Measurements from ENCODE around the gene MRTFA.

The MRTFA gene

DNA sequence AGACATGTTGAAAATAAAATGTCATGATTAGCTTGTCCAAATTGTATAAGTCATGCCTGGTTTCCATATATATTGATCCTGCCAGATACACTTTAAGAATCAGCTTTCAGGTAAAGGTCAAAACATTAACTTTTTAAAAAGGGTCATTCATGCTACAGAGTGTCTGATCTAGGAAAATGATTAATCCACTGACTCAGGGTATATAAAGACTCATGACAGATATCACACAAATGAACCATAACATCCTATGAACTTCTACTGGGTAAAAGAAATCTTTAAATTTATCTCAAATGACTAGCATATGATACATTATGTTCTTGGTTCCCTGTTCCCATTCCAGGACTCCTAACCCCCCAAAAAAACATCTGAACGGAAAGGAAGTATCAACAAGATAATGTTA is 11.7 kb downstream of the MRTFA start:
- H3K4me1 ChIP-seq = no peaks in the 10 kb centered on the region
- H3K79me2 ChIP-seq = peaks cover 18% of the 10 kb centered on the region
- no peaks in the 10 kb centered on the region for H3K27me3 ChIP-seq (ENCODE audit: control insufficient read depth, insufficient read depth, low read length)
- H3K9ac ChIP-seq = no peak overlapping the region
- no peak overlapping the region for H3K4me2 ChIP-seq (ENCODE audit: low read length)
- H2AFZ ChIP-seq = no peak overlapping the region
- H3K9me3 ChIP-seq (ENCODE audit: control insufficient read depth, low read length) = no peaks in the 10 kb centered on the region
- no peaks in the 10 kb centered on the region for H3K36me3 ChIP-seq (ENCODE audit: control insufficient read depth, insufficient read depth, low read length)
- TF ChIP-seq, protein P1, sequence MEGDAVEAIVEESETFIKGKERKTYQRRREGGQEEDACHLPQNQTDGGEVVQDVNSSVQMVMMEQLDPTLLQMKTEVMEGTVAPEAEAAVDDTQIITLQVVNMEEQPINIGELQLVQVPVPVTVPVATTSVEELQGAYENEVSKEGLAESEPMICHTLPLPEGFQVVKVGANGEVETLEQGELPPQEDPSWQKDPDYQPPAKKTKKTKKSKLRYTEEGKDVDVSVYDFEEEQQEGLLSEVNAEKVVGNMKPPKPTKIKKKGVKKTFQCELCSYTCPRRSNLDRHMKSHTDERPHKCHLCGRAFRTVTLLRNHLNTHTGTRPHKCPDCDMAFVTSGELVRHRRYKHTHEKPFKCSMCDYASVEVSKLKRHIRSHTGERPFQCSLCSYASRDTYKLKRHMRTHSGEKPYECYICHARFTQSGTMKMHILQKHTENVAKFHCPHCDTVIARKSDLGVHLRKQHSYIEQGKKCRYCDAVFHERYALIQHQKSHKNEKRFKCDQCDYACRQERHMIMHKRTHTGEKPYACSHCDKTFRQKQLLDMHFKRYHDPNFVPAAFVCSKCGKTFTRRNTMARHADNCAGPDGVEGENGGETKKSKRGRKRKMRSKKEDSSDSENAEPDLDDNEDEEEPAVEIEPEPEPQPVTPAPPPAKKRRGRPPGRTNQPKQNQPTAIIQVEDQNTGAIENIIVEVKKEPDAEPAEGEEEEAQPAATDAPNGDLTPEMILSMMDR (IDR thresholded peaks at IDR 0.05) = no peak
- no peak overlapping the region for H3K4me3 ChIP-seq (ENCODE audit: low read depth, low read length)
- H3K27ac ChIP-seq = no peak overlapping the region

DNA sequence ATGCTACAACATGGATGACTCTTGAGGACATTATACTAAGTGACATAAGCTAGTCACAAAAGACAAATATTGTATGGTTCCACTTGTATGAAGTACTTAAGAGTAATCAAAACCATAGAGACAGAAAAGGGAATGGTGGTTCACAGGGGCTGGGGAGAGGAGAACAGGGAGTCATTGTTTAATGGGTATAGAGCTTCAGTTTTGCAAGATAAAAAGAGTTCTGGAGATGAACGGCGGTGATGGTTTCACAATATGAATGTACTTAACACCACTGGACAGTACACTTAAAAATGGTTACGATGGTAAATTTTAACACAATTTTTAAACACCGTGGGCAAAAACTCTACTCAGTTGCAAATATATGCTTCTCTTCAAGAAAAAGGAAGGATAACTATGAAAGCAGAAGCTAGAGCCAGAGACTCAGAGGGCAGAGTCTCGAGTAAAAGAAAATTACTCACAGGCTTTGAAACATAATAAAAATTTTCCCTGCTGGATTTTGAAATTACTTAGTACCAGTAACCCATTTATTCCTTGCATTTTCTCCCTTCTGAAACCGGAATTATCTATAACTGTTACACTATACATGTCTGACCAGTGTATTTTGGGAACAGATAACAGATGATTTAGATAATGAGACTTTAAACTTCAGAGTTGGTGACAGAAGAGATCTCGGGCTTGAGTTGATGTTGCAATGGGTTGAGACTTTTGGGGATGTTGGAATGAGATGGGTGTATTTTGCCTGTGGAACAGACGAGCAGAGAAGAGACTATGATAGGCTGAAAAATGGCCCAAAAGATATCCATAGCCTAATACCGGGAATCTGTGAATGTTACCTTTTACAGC is 15.0 kb downstream of the MRTFA start:
- Histone ChIP-seq H3K27me3 (ENCODE audit: control insufficient read depth, insufficient read depth, low read length) (no peaks in the 10 kb centered on the region), H3K4me1 (no peaks in the 10 kb centered on the region), H3K4me2 (ENCODE audit: low read length) (no peak overlapping the region), H3K9ac (no peak overlapping the region), H3K27ac (no peak overlapping the region), H3K9me3 (ENCODE audit: control insufficient read depth, low read length) (no peaks in the 10 kb centered on the region), H3K79me2 (peaks cover 11% of the 10 kb centered on the region), H3K36me3 (ENCODE audit: control insufficient read depth, insufficient read depth, low read length) (no peaks in the 10 kb centered on the region), H2AFZ (no peak overlapping the region), H3K4me3 (ENCODE audit: low read depth, low read length) (no peak overlapping the region)
- TF ChIP-seq, protein P1 (IDR thresholded peaks at IDR 0.05) = no peak

DNA sequence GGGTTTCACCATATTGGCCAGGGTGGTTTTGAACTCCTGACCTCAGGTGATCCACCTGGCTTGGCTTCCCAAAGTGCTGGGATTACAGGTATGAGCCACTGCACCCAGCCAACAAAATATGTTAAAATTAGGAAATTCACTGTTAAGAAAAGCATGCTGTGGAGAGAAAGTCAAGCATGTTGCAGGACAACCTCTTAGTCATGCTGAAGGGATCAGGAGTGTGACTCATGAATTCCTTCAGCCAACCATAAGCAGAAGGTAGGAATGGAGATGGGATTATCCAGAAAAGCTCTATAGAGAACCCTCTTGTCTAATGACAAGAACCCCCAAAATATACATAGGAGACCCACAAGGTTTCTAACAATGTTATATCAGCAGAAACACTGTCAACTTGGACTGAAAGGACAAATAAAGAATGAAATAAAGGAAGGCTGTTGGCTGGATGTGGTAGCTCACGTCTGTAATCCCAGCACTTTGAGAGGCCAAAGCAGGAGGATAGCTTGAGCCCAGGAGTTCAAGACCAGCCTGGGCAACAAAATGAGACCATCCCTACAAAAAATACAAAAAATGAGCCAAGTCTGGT is 16.0 kb downstream of the MRTFA start:
- Histone ChIP-seq H3K27me3 (ENCODE audit: control insufficient read depth, insufficient read depth, low read length) (no peaks in the 10 kb centered on the region), H3K36me3 (ENCODE audit: control insufficient read depth, insufficient read depth, low read length) (no peaks in the 10 kb centered on the region), H3K27ac (no peak overlapping the region), H2AFZ (no peak overlapping the region), H3K4me2 (ENCODE audit: low read length) (no peak overlapping the region), H3K4me1 (no peaks in the 10 kb centered on the region), H3K79me2 (peaks cover 11% of the 10 kb centered on the region), H3K9me3 (ENCODE audit: control insufficient read depth, low read length) (no peaks in the 10 kb centered on the region), H3K4me3 (ENCODE audit: low read depth, low read length) (no peak overlapping the region), H3K9ac (no peak overlapping the region)
- TF ChIP-seq, protein P1 (IDR thresholded peaks at IDR 0.05) = no peak

DNA sequence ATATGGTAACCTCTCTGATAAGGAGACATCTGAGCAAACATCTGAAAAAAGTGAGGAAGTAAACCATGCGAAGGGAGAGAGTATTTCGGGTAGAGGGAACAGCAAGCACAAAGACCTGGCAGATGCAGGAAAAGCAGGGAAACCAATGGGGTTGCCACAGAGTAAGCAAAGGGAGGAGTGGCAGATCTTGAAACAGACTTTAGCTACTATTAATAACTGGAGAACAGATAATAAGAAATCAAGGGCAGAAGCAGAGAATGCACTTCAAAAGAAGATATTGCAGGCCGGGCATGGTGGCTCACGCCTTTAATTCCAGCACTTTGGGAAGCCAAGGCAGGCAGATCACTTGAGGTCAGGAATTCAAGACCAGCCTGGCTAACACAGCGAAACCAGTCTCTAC is 18.1 kb downstream of the MRTFA start:
- no peaks in the 10 kb centered on the region for H3K9me3 ChIP-seq (ENCODE audit: control insufficient read depth, low read length)
- no peak overlapping the region for H3K4me2 ChIP-seq (ENCODE audit: low read length)
- no peak overlapping the region for H3K27ac ChIP-seq
- H3K27me3 ChIP-seq (ENCODE audit: control insufficient read depth, insufficient read depth, low read length) = no peaks in the 10 kb centered on the region
- no peak overlapping the region for H3K9ac ChIP-seq
- H3K4me3 ChIP-seq (ENCODE audit: low read depth, low read length) = no peak overlapping the region
- TF ChIP-seq, protein P1 (IDR thresholded peaks at IDR 0.05) = no peak
- H2AFZ ChIP-seq = no peak overlapping the region
- H3K79me2 ChIP-seq = peaks cover 11% of the 10 kb centered on the region
- H3K4me1 ChIP-seq = no peaks in the 10 kb centered on the region
- no peaks in the 10 kb centered on the region for H3K36me3 ChIP-seq (ENCODE audit: control insufficient read depth, insufficient read depth, low read length)

All from parathyroid adenoma (tissue), 2 donors.